Measurements from ENCODE around the gene MCMBP.
"Not testable (repeated sequence)": the region's sequence is repeated elsewhere in the genome, so short reads cannot be mapped to it uniquely, and the experiment has no call there.

The MCMBP gene

DNA sequence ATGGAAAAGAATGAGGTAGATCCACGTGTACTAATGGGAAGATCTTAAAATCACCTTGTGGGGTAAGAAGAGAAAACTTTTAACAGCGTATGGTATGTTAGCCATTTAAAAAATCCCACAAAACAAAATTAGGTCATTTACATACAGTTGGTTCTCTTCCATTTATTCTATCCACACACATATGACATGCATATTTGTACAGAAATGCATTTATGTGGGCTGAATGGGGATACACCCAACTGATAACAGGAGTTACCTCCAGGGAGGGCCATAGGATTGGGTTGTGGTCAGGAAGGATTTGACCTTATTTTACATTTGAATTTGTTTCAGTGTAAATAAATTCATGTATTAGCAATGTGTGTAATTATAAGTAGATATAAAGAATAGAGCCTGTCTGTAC is 71.5 kb downstream of the MCMBP start:
- TF ChIP-seq, protein P1, sequence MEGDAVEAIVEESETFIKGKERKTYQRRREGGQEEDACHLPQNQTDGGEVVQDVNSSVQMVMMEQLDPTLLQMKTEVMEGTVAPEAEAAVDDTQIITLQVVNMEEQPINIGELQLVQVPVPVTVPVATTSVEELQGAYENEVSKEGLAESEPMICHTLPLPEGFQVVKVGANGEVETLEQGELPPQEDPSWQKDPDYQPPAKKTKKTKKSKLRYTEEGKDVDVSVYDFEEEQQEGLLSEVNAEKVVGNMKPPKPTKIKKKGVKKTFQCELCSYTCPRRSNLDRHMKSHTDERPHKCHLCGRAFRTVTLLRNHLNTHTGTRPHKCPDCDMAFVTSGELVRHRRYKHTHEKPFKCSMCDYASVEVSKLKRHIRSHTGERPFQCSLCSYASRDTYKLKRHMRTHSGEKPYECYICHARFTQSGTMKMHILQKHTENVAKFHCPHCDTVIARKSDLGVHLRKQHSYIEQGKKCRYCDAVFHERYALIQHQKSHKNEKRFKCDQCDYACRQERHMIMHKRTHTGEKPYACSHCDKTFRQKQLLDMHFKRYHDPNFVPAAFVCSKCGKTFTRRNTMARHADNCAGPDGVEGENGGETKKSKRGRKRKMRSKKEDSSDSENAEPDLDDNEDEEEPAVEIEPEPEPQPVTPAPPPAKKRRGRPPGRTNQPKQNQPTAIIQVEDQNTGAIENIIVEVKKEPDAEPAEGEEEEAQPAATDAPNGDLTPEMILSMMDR (IDR thresholded peaks at IDR 0.05; ENCODE audit: low read length): no peak
- no peak for TF ChIP-seq EZH2 (IDR thresholded peaks at IDR 0.05; ENCODE audit: borderline replicate concordance, low read length)
- H3K27me3 ChIP-seq (ENCODE audit: insufficient read depth, low read length): no peaks in the 10 kb centered on the region
- H3K36me3 ChIP-seq (ENCODE audit: insufficient read depth, low read length): no peaks in the 10 kb centered on the region
- H3K4me2 ChIP-seq (ENCODE audit: low read length): no peak overlapping the region
- no peaks in the 10 kb centered on the region for H3K9me2 ChIP-seq (ENCODE audit: low read depth, low read length)
- H3F3A ChIP-seq (ENCODE audit: insufficient read depth, low read length): no peaks in the 10 kb centered on the region
- H3K27ac ChIP-seq (ENCODE audit: low read depth, low read length, poor library complexity, severe bottlenecking): no peak overlapping the region
- H3K9ac ChIP-seq (ENCODE audit: low read length): no peak overlapping the region
- H2AFZ ChIP-seq (ENCODE audit: low read length): no peak overlapping the region
- no peaks in the 10 kb centered on the region for H3K79me2 ChIP-seq (ENCODE audit: insufficient read depth, low read length)
- no peaks in the 10 kb centered on the region for H4K20me1 ChIP-seq (ENCODE audit: insufficient read depth, low read length)
- H3K4me3 ChIP-seq (ENCODE audit: low read depth, low read length, poor library complexity, severe bottlenecking): no peak overlapping the region
- no peaks in the 10 kb centered on the region for H3K9me3 ChIP-seq (ENCODE audit: low read length)
- no peaks in the 10 kb centered on the region for H3K4me1 ChIP-seq (ENCODE audit: insufficient read depth, low read length, severe bottlenecking)

DNA sequence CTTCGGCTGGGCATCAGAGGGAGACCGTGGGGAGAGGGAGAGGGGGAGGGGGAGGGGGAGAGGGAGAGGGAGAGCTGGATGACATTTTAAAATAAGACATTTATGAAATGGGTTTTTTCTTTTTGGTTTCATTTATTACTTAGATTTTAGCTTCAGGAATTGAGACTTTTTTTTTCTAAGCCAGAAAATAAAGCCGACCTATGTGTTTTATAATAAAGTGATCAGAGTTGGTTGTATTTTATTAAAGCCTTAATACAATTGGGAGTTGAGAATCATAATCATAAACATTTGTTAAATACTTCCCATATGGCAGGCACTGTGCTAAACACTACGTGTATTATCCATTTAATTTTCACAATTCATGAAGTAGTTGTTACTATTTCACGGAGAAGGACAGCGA is 76.6 kb downstream of the MCMBP start:
- H3K4me2 ChIP-seq (ENCODE audit: low read length): no peak overlapping the region
- H3K9me2 ChIP-seq (ENCODE audit: low read depth, low read length): no peaks in the 10 kb centered on the region
- TF ChIP-seq EZH2 (IDR thresholded peaks at IDR 0.05; ENCODE audit: borderline replicate concordance, low read length): no peak
- TF ChIP-seq, protein P1 (IDR thresholded peaks at IDR 0.05; ENCODE audit: low read length): no peak
- H3K27ac ChIP-seq (ENCODE audit: low read depth, low read length, poor library complexity, severe bottlenecking): no peak overlapping the region
- H3F3A ChIP-seq (ENCODE audit: insufficient read depth, low read length): no peaks in the 10 kb centered on the region
- H3K9me3 ChIP-seq (ENCODE audit: low read length): no peaks in the 10 kb centered on the region
- H3K9ac ChIP-seq (ENCODE audit: low read length): no peak overlapping the region
- no peak overlapping the region for H3K4me3 ChIP-seq (ENCODE audit: low read depth, low read length, poor library complexity, severe bottlenecking)
- H4K20me1 ChIP-seq (ENCODE audit: insufficient read depth, low read length): no peaks in the 10 kb centered on the region
- H3K79me2 ChIP-seq (ENCODE audit: insufficient read depth, low read length): no peaks in the 10 kb centered on the region
- H2AFZ ChIP-seq (ENCODE audit: low read length): no peak overlapping the region
- no peaks in the 10 kb centered on the region for H3K27me3 ChIP-seq (ENCODE audit: insufficient read depth, low read length)
- no peaks in the 10 kb centered on the region for H3K36me3 ChIP-seq (ENCODE audit: insufficient read depth, low read length)
- no peaks in the 10 kb centered on the region for H3K4me1 ChIP-seq (ENCODE audit: insufficient read depth, low read length, severe bottlenecking)

DNA sequence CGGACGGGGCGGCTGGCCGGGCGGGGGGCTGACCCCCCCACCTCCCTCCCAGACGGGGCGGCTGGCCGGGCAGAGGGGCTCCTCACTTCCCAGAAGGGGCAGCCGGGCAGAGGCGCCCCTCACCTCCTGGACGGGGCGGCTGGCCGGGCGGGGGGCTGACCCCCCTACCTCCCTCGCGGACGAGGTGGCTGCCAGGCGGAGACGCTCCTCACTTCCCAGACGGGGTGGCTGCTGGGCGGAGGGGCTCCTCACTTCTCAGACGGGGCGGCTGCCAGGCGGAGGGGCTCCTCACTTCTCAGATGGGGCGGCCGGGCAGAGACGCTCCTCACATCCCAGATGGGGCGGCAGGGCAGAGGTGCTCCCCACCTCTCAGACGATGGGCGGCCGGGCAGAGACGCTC is 77.5 kb downstream of the MCMBP start:
- H3K4me1 ChIP-seq (ENCODE audit: insufficient read depth, low read length, severe bottlenecking); H3F3A ChIP-seq (ENCODE audit: insufficient read depth, low read length); H3K9me3 ChIP-seq (ENCODE audit: low read length); H3K4me2 ChIP-seq (ENCODE audit: low read length); H2AFZ ChIP-seq (ENCODE audit: low read length); H3K9me2 ChIP-seq (ENCODE audit: low read depth, low read length); H3K79me2 ChIP-seq (ENCODE audit: insufficient read depth, low read length); H4K20me1 ChIP-seq (ENCODE audit: insufficient read depth, low read length); H3K36me3 ChIP-seq (ENCODE audit: insufficient read depth, low read length); H3K27ac ChIP-seq (ENCODE audit: low read depth, low read length, poor library complexity, severe bottlenecking); H3K4me3 ChIP-seq (ENCODE audit: low read depth, low read length, poor library complexity, severe bottlenecking); H3K9ac ChIP-seq (ENCODE audit: low read length); H3K27me3 ChIP-seq (ENCODE audit: insufficient read depth, low read length): not testable (repeated sequence)

DNA sequence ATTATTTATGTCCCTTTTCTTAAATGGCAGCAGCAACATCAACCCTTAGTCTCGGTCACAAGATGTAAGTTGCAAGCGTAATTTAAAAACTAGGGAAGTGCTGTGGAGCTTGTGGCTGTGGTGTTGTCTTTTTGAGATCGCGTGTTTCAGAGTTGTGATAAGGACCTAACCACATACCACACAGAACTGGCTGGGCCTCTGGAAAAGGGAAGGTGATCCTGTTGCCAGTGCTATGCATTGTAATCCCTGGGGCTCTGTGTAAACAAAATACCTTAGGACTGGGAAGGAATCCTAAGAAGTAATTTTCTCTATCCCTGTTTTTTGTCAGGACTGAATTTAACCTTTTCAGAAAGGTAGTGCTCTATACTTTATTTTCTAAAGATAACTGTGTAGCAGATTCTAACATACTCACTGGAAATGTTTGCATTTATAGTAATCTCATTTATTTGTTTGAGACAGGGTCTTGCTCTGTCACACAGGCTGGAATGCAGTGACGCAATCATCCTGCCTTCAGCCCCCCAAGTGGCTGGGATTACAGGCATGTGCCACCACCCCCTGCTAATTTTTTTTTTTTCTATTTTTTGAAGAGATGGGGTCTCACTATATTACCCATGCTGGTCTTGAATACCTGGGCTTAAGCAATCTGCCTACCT is 86.4 kb downstream of the MCMBP start:
- H3K27me3 ChIP-seq (ENCODE audit: insufficient read depth, low read length): no peaks in the 10 kb centered on the region
- no peak overlapping the region for H2AFZ ChIP-seq (ENCODE audit: low read length)
- H3K9me2 ChIP-seq (ENCODE audit: low read depth, low read length): no peaks in the 10 kb centered on the region
- H3K79me2 ChIP-seq (ENCODE audit: insufficient read depth, low read length): no peaks in the 10 kb centered on the region
- H3F3A ChIP-seq (ENCODE audit: insufficient read depth, low read length): no peaks in the 10 kb centered on the region
- H3K4me1 ChIP-seq (ENCODE audit: insufficient read depth, low read length, severe bottlenecking): peaks cover 24% of the 10 kb centered on the region
- H3K4me2 ChIP-seq (ENCODE audit: low read length): no peak overlapping the region
- H3K9me3 ChIP-seq (ENCODE audit: low read length): no peaks in the 10 kb centered on the region; the same call in 1 of the 2 replicates
- H4K20me1 ChIP-seq (ENCODE audit: insufficient read depth, low read length): no peaks in the 10 kb centered on the region
- H3K36me3 ChIP-seq (ENCODE audit: insufficient read depth, low read length): no peaks in the 10 kb centered on the region
- no peak overlapping the region for H3K4me3 ChIP-seq (ENCODE audit: low read depth, low read length, poor library complexity, severe bottlenecking)
- TF ChIP-seq EZH2 (IDR thresholded peaks at IDR 0.05; ENCODE audit: borderline replicate concordance, low read length): no peak
- TF ChIP-seq, protein P1 (IDR thresholded peaks at IDR 0.05; ENCODE audit: low read length): no peak
- H3K27ac ChIP-seq (ENCODE audit: low read depth, low read length, poor library complexity, severe bottlenecking): no peak overlapping the region
- H3K9ac ChIP-seq (ENCODE audit: low read length): no peak overlapping the region

All from OCI-LY1 (cell line).